ENCODE results near the gene PADI2.

The PADI2 gene

GRCh38 chr1:17098446-17099317 lies 20.6 kb downstream of the PADI2 start:
- Histone ChIP-seq H3K27ac (ENCODE audit: insufficient read depth in 1 of 2, low read depth in 1 of 2, low read length in 2 of 2, poor library complexity in 1 of 2, severe bottlenecking in 2 of 2) (no peak overlapping the region), H3K36me3 (ENCODE audit: control insufficient read depth in 4 of 4, insufficient read depth in 4 of 4, low read length in 3 of 4) (no peaks in the 10 kb centered on the region), H3K4me3 (ENCODE audit: control insufficient read depth in 1 of 7, extremely low read depth in 1 of 7, insufficient read depth in 4 of 7, low read depth in 2 of 7, low read length in 6 of 7) (no peak overlapping the region), H3K27me3 (replicated peaks in 2 of 5; ENCODE audit: control insufficient read depth in 4 of 5, insufficient read depth in 5 of 5, low read length in 4 of 5) (no peaks in the 10 kb centered on the region), H3K9me3 (ENCODE audit: control extremely low read depth in 1 of 5, control insufficient read depth in 4 of 5, insufficient read depth in 2 of 5, low read depth in 1 of 5, low read length in 4 of 5) (no peaks in the 10 kb centered on the region), H3K4me1 (ENCODE audit: control extremely low read depth in 1 of 4, control insufficient read depth in 4 of 4, insufficient read depth in 4 of 4, low read length in 3 of 4) (peaks cover 2 to 25% (median 3%) of the 10 kb centered on the region in 4 experiments)
- ChIA-PET CTCF (no interaction called here), POLR2A (no interaction called here)
- 62% methylated on average over 8 of the region's 13 CpGs for WGBS (ENCODE audit: insufficient coverage)
- peak in 2 of 3 donors; percentile 30 to 35 for DNase-seq

DNA sequence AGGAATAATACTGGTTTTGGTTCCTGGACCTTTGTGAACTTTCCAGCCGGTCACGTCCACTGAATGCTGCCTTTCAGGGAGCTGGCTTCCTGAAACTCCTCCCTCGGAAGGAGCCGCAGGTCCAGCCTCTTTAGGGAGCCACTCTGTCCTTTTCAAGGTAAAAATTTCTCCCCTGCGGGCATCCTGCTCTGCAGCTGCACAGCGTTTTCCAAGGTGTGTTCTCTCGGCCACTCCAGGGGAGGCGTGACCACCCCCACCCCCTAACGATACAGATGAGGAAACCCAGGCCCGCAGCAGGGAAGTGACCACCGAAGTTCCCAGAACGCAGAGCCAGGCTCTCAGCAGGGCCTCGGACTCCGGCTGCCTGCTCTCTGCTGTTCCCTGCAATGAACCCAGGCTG lies 21.5 kb downstream of the PADI2 start:
- WGBS (ENCODE audit: insufficient coverage) = 61% methylated on average over 13 of the region's 14 CpGs
- H3K27me3 ChIP-seq (replicated peaks in 2 of 5; ENCODE audit: control insufficient read depth in 4 of 5, insufficient read depth in 5 of 5, low read length in 4 of 5) = no peaks in the 10 kb centered on the region
- DNase-seq = no peak
- CTCF ChIA-PET = no interaction called here
- no peaks in the 10 kb centered on the region for H3K36me3 ChIP-seq (ENCODE audit: control insufficient read depth in 4 of 4, insufficient read depth in 4 of 4, low read length in 3 of 4)
- no peaks in the 10 kb centered on the region for H3K9me3 ChIP-seq (ENCODE audit: control extremely low read depth in 1 of 5, control insufficient read depth in 4 of 5, insufficient read depth in 2 of 5, low read depth in 1 of 5, low read length in 4 of 5)
- no peak overlapping the region for H3K27ac ChIP-seq (ENCODE audit: insufficient read depth in 1 of 2, low read depth in 1 of 2, low read length in 2 of 2, poor library complexity in 1 of 2, severe bottlenecking in 2 of 2)
- POLR2A ChIA-PET = no interaction called here
- H3K4me1 ChIP-seq (ENCODE audit: control extremely low read depth in 1 of 4, control insufficient read depth in 4 of 4, insufficient read depth in 4 of 4, low read length in 3 of 4) = peaks cover 2 to 25% (median 3%) of the 10 kb centered on the region in 4 experiments
- no peak overlapping the region for H3K4me3 ChIP-seq (ENCODE audit: control insufficient read depth in 1 of 7, extremely low read depth in 1 of 7, insufficient read depth in 4 of 7, low read depth in 2 of 7, low read length in 6 of 7)

DNA sequence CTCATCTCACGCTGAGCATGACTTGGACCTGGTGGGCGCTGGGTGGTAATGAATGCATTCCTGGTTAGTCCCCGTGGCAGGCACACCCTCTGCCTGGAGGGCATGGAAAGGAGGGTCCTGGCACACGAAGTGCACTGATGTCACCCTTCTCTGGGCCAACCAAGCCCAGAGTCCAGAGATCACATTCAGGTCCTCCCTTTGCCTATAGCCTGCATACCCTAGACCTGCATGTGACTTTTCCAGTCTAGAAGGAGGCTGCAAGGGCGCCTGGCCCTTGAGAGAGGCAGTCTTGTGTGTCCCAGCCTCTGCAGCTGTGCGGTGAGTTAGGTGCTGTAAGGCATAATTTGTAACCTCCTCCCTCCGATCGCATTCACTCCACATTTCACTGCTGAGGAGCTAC lies 22.1 kb downstream of the PADI2 start:
- DNase-seq = no peak
- H3K9me3 ChIP-seq (ENCODE audit: control extremely low read depth in 1 of 5, control insufficient read depth in 4 of 5, insufficient read depth in 2 of 5, low read depth in 1 of 5, low read length in 4 of 5) = peaks cover 0 to 2% (median 0%) of the 10 kb centered on the region in 5 experiments
- H3K36me3 ChIP-seq (ENCODE audit: control insufficient read depth in 4 of 4, insufficient read depth in 4 of 4, low read length in 3 of 4) = no peaks in the 10 kb centered on the region
- H3K27ac ChIP-seq (ENCODE audit: insufficient read depth in 1 of 2, low read depth in 1 of 2, low read length in 2 of 2, poor library complexity in 1 of 2, severe bottlenecking in 2 of 2) = no peak overlapping the region
- CTCF ChIA-PET = no interaction called here
- WGBS (ENCODE audit: insufficient coverage) = 85% methylated on average over 7 of the region's 8 CpGs
- H3K4me3 ChIP-seq (ENCODE audit: control insufficient read depth in 1 of 7, extremely low read depth in 1 of 7, insufficient read depth in 4 of 7, low read depth in 2 of 7, low read length in 6 of 7) = no peak overlapping the region
- peaks cover 2 to 25% (median 3%) of the 10 kb centered on the region in 4 experiments for H3K4me1 ChIP-seq (ENCODE audit: control extremely low read depth in 1 of 4, control insufficient read depth in 4 of 4, insufficient read depth in 4 of 4, low read length in 3 of 4)
- POLR2A ChIA-PET = no interaction called here
- H3K27me3 ChIP-seq (replicated peaks in 2 of 5; ENCODE audit: control insufficient read depth in 4 of 5, insufficient read depth in 5 of 5, low read length in 4 of 5) = peaks cover 0 to 2% (median 0%) of the 10 kb centered on the region in 5 experiments

DNA sequence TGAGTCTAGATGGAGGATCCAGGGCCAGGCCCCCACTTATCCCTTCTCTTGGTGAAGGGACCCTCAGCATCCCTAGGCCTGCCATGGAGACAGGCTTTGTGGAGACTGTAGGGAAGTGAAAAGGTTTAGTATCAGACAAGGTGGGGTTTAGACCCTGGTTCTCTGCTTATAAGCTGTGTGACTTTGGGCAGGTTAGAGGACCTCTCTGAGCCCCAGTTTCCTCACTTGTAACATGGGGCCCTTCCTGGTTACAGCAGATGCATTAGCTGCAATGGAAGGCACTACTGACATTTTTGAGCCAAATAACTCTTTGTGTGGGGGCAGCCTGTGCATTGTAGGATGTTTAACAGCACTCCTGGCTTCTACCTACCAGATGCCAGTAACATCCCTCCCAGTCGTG lies 22.7 kb downstream of the PADI2 start:
- no peak overlapping the region for H3K27ac ChIP-seq (ENCODE audit: insufficient read depth in 1 of 2, low read depth in 1 of 2, low read length in 2 of 2, poor library complexity in 1 of 2, severe bottlenecking in 2 of 2)
- POLR2A ChIA-PET = no interaction called here
- no peak overlapping the region for H3K4me3 ChIP-seq (ENCODE audit: control insufficient read depth in 1 of 7, extremely low read depth in 1 of 7, insufficient read depth in 4 of 7, low read depth in 2 of 7, low read length in 6 of 7)
- CTCF ChIA-PET = no interaction called here
- H3K36me3 ChIP-seq (ENCODE audit: control insufficient read depth in 4 of 4, insufficient read depth in 4 of 4, low read length in 3 of 4) = no peaks in the 10 kb centered on the region
- DNase-seq = no peak
- peaks cover 2 to 25% (median 3%) of the 10 kb centered on the region in 4 experiments for H3K4me1 ChIP-seq (ENCODE audit: control extremely low read depth in 1 of 4, control insufficient read depth in 4 of 4, insufficient read depth in 4 of 4, low read length in 3 of 4)
- H3K9me3 ChIP-seq (ENCODE audit: control extremely low read depth in 1 of 5, control insufficient read depth in 4 of 5, insufficient read depth in 2 of 5, low read depth in 1 of 5, low read length in 4 of 5) = peaks cover 0 to 2% (median 0%) of the 10 kb centered on the region in 5 experiments
- peaks cover 0 to 4% (median 0%) of the 10 kb centered on the region in 5 experiments for H3K27me3 ChIP-seq (replicated peaks in 2 of 5; ENCODE audit: control insufficient read depth in 4 of 5, insufficient read depth in 5 of 5, low read length in 4 of 5)
- no CpG with 5 or more reads among the region's 1 CpG for WGBS (ENCODE audit: insufficient coverage)

GRCh38 chr1:17095141-17095540 lies 24.1 kb downstream of the PADI2 start:
- Histone ChIP-seq H3K4me1 (ENCODE audit: control extremely low read depth in 1 of 4, control insufficient read depth in 4 of 4, insufficient read depth in 4 of 4, low read length in 3 of 4) (peaks cover 2 to 25% (median 3%) of the 10 kb centered on the region in 4 experiments), H3K27ac (ENCODE audit: insufficient read depth in 1 of 2, low read depth in 1 of 2, low read length in 2 of 2, poor library complexity in 1 of 2, severe bottlenecking in 2 of 2) (no peak overlapping the region), H3K9me3 (ENCODE audit: control extremely low read depth in 1 of 5, control insufficient read depth in 4 of 5, insufficient read depth in 2 of 5, low read depth in 1 of 5, low read length in 4 of 5) (peaks cover 0 to 2% (median 0%) of the 10 kb centered on the region in 5 experiments), H3K4me3 (ENCODE audit: control insufficient read depth in 1 of 7, extremely low read depth in 1 of 7, insufficient read depth in 4 of 7, low read depth in 2 of 7, low read length in 6 of 7) (no peak overlapping the region), H3K27me3 (replicated peaks in 2 of 5; ENCODE audit: control insufficient read depth in 4 of 5, insufficient read depth in 5 of 5, low read length in 4 of 5) (peaks cover 0 to 4% (median 0%) of the 10 kb centered on the region in 5 experiments), H3K36me3 (ENCODE audit: control insufficient read depth in 4 of 4, insufficient read depth in 4 of 4, low read length in 3 of 4) (no peaks in the 10 kb centered on the region)
- POLR2A ChIA-PET = no interaction called here
- no peak for DNase-seq
- CTCF ChIA-PET = interaction anchor here (1.5 kb wide), 1 partner anchor 20 kb away, joined by 3 read pairs; no protein-coding TSS in a partner anchor
- WGBS (ENCODE audit: insufficient coverage) = 63% methylated on average over 3 of the region's 4 CpGs

DNA sequence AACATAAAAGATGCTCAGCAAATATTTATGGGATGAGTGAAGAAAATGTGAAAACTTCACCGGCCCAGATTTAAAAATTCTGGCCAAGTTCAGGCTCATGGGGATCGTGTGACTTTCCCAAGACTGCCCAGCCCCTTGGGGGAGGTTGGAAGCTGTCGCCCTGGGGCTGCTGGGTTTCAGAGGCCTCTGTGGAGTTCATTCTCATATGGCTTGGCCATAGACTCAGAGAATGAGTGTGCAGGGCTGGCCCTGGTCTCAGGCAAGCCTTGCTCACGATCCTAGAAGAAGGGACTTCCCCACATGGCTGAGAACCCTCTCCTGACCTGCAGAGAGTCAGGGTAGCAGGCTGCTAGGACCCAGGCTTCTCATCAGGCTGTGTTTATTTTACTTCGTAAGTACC lies 24.6 kb downstream of the PADI2 start:
- Histone ChIP-seq H3K9me3 (ENCODE audit: control extremely low read depth in 1 of 5, control insufficient read depth in 4 of 5, insufficient read depth in 2 of 5, low read depth in 1 of 5, low read length in 4 of 5) (peaks cover 0 to 2% (median 0%) of the 10 kb centered on the region in 5 experiments), H3K36me3 (ENCODE audit: control insufficient read depth in 4 of 4, insufficient read depth in 4 of 4, low read length in 3 of 4) (no peaks in the 10 kb centered on the region), H3K27me3 (replicated peaks in 2 of 5; ENCODE audit: control insufficient read depth in 4 of 5, insufficient read depth in 5 of 5, low read length in 4 of 5) (peaks cover 0 to 4% (median 0%) of the 10 kb centered on the region in 5 experiments), H3K4me3 (ENCODE audit: control insufficient read depth in 1 of 7, extremely low read depth in 1 of 7, insufficient read depth in 4 of 7, low read depth in 2 of 7, low read length in 6 of 7) (no peak overlapping the region), H3K27ac (ENCODE audit: insufficient read depth in 1 of 2, low read depth in 1 of 2, low read length in 2 of 2, poor library complexity in 1 of 2, severe bottlenecking in 2 of 2) (no peak overlapping the region), H3K4me1 (ENCODE audit: control extremely low read depth in 1 of 4, control insufficient read depth in 4 of 4, insufficient read depth in 4 of 4, low read length in 3 of 4) (peaks cover 0 to 20% (median 3%) of the 10 kb centered on the region in 4 experiments)
- ChIA-PET POLR2A (no interaction called here), CTCF (interaction anchor here (1.5 kb wide), 1 partner anchor 19 kb away, joined by 3 read pairs; no protein-coding TSS in a partner anchor)
- 73% methylated on average over 4 of the region's 5 CpGs for WGBS (ENCODE audit: insufficient coverage)
- no peak for DNase-seq

GRCh38 chr1:17093822-17094393 lies 25.3 kb downstream of the PADI2 start:
- H3K27me3 ChIP-seq (replicated peaks in 2 of 5; ENCODE audit: control insufficient read depth in 4 of 5, insufficient read depth in 5 of 5, low read length in 4 of 5) = peaks cover 0 to 4% (median 0%) of the 10 kb centered on the region in 5 experiments
- peaks cover 0 to 2% (median 0%) of the 10 kb centered on the region in 5 experiments for H3K9me3 ChIP-seq (ENCODE audit: control extremely low read depth in 1 of 5, control insufficient read depth in 4 of 5, insufficient read depth in 2 of 5, low read depth in 1 of 5, low read length in 4 of 5)
- no peak overlapping the region for H3K27ac ChIP-seq (ENCODE audit: insufficient read depth in 1 of 2, low read depth in 1 of 2, low read length in 2 of 2, poor library complexity in 1 of 2, severe bottlenecking in 2 of 2)
- ChIA-PET CTCF (interaction anchor here (1.5 kb wide), 1 partner anchor 19 kb away, joined by 3 read pairs; no protein-coding TSS in a partner anchor), POLR2A (no interaction called here)
- 98% methylated on average over 8 of the region's 8 CpGs for WGBS (ENCODE audit: insufficient coverage)
- no peak overlapping the region for H3K4me3 ChIP-seq (ENCODE audit: control insufficient read depth in 1 of 7, extremely low read depth in 1 of 7, insufficient read depth in 4 of 7, low read depth in 2 of 7, low read length in 6 of 7)
- H3K36me3 ChIP-seq (ENCODE audit: control insufficient read depth in 4 of 4, insufficient read depth in 4 of 4, low read length in 3 of 4) = no peaks in the 10 kb centered on the region
- H3K4me1 ChIP-seq (ENCODE audit: control extremely low read depth in 1 of 4, control insufficient read depth in 4 of 4, insufficient read depth in 4 of 4, low read length in 3 of 4) = peaks cover 0 to 14% (median 3%) of the 10 kb centered on the region in 4 experiments
- no peak for DNase-seq
